HG03045 (cell line): ENCODE measurements around the gene GLB1L2.

Experiments
- ATAC-seq: cut with Tn5 transposase; IDR thresholded peaks from one replicate; pipeline ENCODE4 v1.9.1; 2021; ENCODE audit warnings: mild to moderate bottlenecking, moderate library complexity; ENCODE audit not compliant: unreplicated experiment

The GLB1L2 gene

DNA sequence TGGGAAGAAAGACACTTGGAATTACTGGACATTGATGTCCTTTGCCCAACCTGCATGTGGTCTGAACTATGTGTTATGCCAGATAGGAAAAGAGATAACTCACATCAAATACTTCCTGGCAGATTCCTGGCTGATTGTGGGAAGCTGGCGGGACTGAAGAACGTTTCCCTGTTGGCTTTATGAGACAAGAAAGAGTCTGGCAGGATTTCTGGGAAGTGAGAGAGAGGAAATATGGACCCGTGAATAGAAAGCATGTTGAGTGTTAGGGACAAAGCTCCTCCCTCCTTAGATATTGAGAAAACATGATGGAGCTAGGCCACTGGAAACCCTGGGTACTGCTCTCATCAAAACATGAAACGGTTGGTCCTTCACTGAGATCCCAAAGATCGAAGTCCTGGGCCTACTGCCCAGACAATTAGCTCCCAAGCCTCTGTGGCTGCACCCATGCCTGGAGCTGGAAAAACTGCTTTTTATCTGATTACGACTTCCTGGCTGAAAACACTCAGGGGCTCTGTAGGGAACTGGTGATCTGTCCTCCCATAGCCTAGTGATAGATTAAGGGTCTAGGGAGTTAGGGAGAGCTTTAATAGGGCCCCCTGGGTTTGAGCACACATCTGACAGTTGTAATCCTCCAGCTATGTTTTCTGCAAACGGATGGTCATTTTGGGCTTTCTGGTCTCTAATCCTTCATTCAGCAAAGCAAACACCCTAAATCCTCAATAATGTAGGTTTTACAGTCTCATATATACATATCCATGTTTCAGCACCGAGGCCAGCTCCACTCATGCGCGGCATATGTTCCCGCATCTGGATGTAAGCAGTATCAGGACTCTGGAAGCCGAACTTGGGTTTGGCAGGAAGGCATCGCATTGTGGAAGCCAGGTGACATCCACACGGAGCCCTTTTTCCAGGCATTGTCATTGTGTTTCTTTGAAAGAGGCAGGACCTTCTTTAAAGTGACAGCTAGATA is 86.4 kb downstream of the GLB1L2 start:
- ATAC-seq = no peak

DNA sequence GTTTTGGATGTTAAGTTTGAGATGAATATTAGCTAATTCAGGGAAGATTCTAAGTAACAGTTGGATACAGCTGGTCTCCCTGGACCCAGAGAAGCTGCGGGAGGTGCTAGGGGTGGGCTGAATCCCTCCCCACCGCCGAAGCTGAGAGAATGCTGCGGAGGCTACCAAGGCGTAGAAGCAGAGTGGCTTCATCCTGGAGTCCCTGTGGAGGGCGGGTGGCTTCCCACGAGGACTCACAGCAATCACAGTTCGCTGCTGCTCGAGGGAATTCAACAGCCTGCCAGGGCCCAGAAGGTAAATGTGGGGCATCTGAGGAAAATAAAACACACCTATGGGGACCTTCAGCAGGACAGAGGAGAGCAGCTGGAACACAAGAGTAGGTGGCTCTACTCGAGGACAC is 91.3 kb downstream of the GLB1L2 start:
- no peak for ATAC-seq

DNA sequence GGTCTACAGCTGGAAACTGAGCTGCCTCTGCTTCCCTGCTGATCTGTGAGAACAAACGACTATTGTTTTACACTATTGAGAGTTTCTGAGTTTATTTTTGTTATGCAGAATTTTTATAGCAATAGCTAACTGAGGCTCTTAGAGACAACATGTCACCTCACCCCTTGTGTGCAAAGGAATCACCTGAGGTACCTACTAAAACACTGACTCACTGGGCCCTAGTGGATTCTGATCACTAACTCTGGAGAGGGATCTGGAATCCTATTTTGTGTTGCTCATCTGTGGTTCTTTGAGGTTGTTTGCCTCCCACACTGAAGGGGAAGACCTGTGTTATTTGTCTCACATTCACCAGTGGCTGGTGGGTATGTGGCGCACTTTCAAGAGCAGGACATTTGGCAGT is 93.6 kb downstream of the GLB1L2 start:
- ATAC-seq = no peak
